SK-N-MC (cell line): Measurements from ENCODE around the gene PIH1D1.
A peak's percentile ranks its signal among the peaks of the same experiment; 100 is the strongest.
"Not testable (repeated sequence)": the region's sequence is repeated elsewhere in the genome, so short reads cannot be mapped to it uniquely, and the experiment has no call there.

Experiments
- DNase-seq: peaks from one replicate; pipeline ENCODE4 v3.0.0-alpha.2; 2011; ENCODE audit warnings: low read depth, low spot score
- H3K27ac ChIP-seq: fragments of 200-600 bp; sonication (generic); 2 replicates; pipeline ENCODE4 v1.5.1; 2016; ENCODE audit warnings: mixed run types
- H3K36me3 ChIP-seq: fragments of 200-600 bp; sonication (generic); 2 replicates; pipeline ENCODE4 v1.6.1; 2017; ENCODE audit warnings: antibody characterized with exemption, low read length, mixed read lengths; ENCODE audit not compliant: insufficient read depth
- H3K4me3 ChIP-seq: fragments of 200-600 bp; sonication (generic); 2 replicates; pipeline ENCODE4 v1.5.1; 2016
- H3K9ac ChIP-seq: fragments of 200-600 bp; sonication (generic); 2 replicates; pipeline ENCODE4 v1.8.0; 2017; ENCODE audit warnings: mixed run types, mixed read lengths; ENCODE audit not compliant: insufficient read length
- H3K9me3 ChIP-seq: fragments of 200-600 bp; sonication (generic); 2 replicates; pipeline ENCODE4 v1.6.1; 2017; ENCODE audit warnings: low read depth, mild to moderate bottlenecking, antibody characterized with exemption, low read length, moderate library complexity, mixed read lengths
- EZH2 ChIP-seq: fragments of 200-600 bp; sonication (generic); IDR thresholded peaks from one replicate; pipeline ENCODE4 v1.6.1; 2017; ENCODE audit warnings: antibody characterized with exemption
- FOXP2 ChIP-seq: optimal IDR thresholded peaks from 2 replicates; pipeline ENCODE3; 2011; ENCODE audit warnings: mild to moderate bottlenecking, moderate library complexity; ENCODE audit not compliant: insufficient read depth; ENCODE audit errors: extremely low read length, control extremely low read depth
- POLR2AphosphoS5 ChIP-seq: IDR thresholded peaks from 2 replicates; pipeline ENCODE4 v1.6.1; 2012; ENCODE audit warnings: mild to moderate bottlenecking, low read depth, low read length, borderline replicate concordance

The PIH1D1 gene

DNA sequence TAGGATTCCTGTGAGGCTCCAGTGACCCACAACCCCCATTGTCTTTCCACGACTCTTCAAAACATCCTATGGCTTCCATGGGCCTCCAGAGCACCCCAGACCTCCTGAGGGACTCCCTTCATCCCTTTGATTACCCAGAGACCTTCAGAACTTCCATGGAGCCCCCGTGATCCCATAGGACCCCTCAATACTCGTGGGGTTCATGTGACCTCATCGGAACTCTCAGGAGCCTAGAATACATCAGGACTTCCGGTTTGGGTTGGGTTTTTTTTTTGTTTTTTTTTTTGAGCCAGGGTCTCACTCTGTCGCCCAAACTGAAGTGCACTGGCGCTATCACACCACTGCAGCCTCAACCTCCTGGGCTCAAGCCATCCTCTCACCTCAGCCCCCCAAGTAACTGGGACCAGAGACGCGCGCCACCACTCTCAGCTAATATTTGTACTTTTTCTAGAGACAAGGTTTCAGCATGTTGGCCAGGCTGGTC lies 2.2 kb upstream of the PIH1D1 start:
- Histone ChIP-seq H3K4me3 (peak overlapping the region; percentile 96), H3K9ac (peak overlapping the region; percentile 99), H3K36me3 (peaks cover 15% of the 10 kb centered on the region), H3K27ac (peak overlapping the region; percentile 99), H3K9me3 (no peaks in the 10 kb centered on the region)
- DNase-seq = no peak
- TF ChIP-seq FOXP2 (no peak), POLR2AphosphoS5 (no peak), EZH2 (no peak)

DNA sequence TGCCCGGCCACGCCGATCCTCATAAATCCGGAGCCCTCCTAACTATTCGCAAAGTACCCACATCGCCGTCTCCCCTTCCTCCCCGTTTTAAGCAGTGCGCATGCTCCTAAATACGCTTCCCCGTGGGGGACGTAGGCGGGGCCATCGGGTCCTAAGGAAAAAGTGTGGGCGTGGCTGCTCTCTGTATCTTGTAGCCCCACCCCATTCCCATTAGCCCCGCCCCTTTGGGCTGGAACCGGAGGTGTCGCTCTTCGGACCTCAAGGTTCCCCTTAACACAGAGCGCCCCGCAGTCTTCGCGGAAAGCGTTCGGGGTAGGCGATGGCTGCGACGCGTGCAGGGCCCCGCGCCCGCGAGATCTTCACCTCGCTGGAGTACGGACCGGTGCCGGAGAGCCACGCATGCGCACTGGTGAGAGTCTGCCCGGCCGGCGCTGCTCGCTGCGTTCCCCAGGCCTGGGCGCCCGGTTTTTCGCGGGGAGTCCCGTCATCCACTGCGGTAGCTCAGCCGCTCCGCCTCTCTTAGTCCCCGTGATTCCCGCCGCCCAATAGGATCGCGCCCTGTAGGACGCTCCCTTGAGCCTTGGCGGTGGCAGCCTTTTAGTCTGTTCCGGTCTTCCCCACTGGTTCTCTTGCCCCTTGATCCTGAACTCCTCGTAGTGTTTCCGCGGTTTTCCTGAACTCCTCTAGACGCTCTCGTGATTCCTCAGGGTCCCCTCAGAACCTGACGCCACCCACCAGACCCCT lies 1.6 kb upstream of the PIH1D1 start, which contains the start of gene ALDH16A1:
ALDH16A1 (plus strand) TSS at position 213 of the 744 bp plus-strand sequence; CDS start at position 320, 107 bp downstream.
- H3K4me3 ChIP-seq = peak within 1 kb of the TSS; percentile 96
- peak; percentile 93 for DNase-seq
- H3K9ac ChIP-seq = peak within 1 kb of the TSS; percentile 99
- TF ChIP-seq POLR2AphosphoS5 = peak; percentile 96
- no peak for TF ChIP-seq FOXP2
- H3K36me3 ChIP-seq = peaks cover 17% of the 10 kb centered on the region
- H3K27ac ChIP-seq = peak within 1 kb of the TSS; percentile 99
- H3K9me3 ChIP-seq = no peaks in the 10 kb centered on the region

DNA sequence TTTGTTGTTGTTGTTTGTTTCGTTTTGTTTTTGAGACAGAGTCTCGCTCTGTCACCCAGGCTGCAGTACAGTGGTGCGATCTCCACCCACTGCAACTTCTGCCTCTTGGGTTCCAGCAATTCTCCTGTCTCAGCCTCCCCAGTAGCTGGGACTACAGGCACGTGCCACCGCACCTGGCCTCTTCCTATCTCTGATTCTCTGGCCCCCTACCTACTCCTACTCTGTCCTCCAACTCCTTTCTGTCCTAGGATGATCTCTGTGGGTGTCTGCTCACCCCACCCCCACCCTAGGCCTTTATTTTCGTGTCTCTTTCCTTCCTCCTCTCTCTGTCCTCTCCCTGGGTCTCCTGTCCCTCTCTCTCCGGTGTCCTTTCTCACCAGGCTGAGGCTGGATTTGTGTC lies 1.2 kb downstream of the PIH1D1 start:
- H3K36me3 ChIP-seq = peaks cover 26% of the 10 kb centered on the region
- no peaks in the 10 kb centered on the region for H3K9me3 ChIP-seq
- peak overlapping the region; percentile 96 for H3K4me3 ChIP-seq
- H3K9ac ChIP-seq = peak overlapping the region; percentile 95
- peak overlapping the region; percentile 26; the same call in 1 of the 2 replicates for H3K27ac ChIP-seq
- DNase-seq = no peak
- no peak for TF ChIP-seq EZH2
- no peak for TF ChIP-seq FOXP2

DNA sequence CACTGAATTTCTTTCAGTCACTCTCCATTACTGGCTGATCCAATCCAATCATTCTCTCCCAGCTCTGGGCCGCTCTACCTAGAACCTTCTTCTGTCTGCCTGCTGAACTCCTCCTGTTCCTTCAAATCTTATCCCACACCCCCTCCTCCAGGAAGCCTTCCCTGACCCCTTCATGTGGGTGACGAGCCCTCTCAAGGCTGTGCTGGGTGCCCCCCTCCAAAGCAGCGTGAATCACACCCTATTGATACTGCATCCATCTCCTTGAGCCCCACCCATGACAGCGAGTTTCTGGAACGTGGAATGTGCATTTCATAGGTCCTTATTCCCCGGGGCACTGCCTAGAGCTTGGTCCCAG lies 3.2 kb downstream of the PIH1D1 start:
- Histone ChIP-seq H3K9ac (no peak overlapping the region), H3K4me3 (no peak overlapping the region; the same call in 1 of the 2 replicates), H3K9me3 (no peaks in the 10 kb centered on the region), H3K27ac (peak overlapping the region; percentile 60), H3K36me3 (peaks cover 26% of the 10 kb centered on the region)
- TF ChIP-seq EZH2 = no peak
- no peak for TF ChIP-seq FOXP2
- no peak for TF ChIP-seq POLR2AphosphoS5
- no peak for DNase-seq

DNA sequence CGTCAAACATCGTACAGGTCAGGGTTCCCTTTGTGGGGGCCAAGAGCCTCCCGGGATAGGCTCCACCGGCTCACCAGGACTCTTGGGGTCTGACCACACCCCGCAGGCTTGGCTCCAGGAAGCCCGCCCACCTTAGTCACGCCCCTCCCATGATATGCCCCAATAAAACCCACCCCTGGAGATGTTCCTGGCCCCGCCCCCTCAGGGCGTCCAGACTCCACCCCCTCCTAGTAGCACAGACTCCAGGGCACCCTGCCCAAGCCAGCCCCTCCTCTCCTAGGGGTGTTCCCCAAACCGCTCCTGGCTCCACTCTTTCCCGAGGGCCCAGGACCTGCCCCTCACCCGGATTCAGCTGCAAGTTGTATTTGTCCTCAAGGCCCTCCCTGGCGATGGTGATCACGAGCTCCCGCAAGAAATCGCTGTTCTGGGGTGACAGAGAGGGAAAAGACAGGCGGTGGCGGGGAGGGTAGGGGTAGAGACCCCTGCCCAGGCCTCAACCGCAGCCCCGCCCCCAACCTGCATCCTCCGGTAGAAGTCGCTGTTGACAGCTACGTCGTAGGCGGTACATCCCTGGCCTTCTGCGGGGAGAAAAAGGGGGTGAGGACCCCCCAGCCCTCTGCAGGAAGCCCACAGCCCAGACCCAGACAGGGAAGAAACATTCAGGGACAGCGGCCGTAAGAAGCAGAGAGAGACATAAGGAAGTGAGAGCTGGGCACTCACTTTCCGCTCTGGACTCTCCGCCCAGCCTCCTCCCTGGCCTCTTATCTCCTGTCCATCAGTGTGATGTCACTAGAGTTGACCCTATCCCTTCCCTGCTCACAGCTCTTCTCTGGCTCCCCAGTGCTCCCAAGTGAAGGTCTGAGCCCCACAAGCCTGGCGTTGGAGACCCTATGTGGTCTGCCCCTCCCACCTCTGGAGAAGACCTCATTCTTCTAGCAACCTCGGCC lies 3.9 kb downstream of the PIH1D1 start:
- Histone ChIP-seq H3K36me3 (peaks cover 26% of the 10 kb centered on the region), H3K9me3 (no peaks in the 10 kb centered on the region), H3K9ac (no peak overlapping the region), H3K27ac (peak overlapping the region; percentile 60), H3K4me3 (peak overlapping the region; percentile 72)
- peak; percentile 70 for DNase-seq
- TF ChIP-seq EZH2 (no peak), POLR2AphosphoS5 (peak; percentile 53)

DNA sequence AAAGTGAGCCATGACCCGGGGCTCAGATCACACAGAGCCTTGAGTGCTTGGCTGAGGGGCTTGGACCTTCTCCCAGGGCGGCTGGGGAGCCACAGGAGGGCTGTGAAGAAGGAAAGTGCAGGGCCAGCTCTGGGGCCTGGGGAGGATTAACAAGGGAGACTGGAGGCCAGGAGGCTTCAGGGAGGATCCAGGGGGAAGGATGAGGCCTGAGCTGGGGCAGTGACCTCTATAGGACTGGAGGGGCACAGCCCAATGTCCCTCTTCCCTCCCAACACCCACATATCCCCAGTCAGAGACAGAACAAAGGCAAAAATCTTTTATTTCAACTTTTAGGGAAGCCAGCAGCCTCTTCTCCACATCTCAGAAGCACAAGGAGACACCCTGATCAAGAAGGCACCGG lies 5.6 kb downstream of the PIH1D1 start:
- no peak for DNase-seq
- H3K36me3 ChIP-seq = peaks cover 26% of the 10 kb centered on the region
- TF ChIP-seq FOXP2 = no peak
- peak overlapping the region; percentile 42; the same call in 1 of the 2 replicates for H3K27ac ChIP-seq
- no peak overlapping the region for H3K9ac ChIP-seq
- H3K4me3 ChIP-seq = no peak overlapping the region
- no peaks in the 10 kb centered on the region for H3K9me3 ChIP-seq

DNA sequence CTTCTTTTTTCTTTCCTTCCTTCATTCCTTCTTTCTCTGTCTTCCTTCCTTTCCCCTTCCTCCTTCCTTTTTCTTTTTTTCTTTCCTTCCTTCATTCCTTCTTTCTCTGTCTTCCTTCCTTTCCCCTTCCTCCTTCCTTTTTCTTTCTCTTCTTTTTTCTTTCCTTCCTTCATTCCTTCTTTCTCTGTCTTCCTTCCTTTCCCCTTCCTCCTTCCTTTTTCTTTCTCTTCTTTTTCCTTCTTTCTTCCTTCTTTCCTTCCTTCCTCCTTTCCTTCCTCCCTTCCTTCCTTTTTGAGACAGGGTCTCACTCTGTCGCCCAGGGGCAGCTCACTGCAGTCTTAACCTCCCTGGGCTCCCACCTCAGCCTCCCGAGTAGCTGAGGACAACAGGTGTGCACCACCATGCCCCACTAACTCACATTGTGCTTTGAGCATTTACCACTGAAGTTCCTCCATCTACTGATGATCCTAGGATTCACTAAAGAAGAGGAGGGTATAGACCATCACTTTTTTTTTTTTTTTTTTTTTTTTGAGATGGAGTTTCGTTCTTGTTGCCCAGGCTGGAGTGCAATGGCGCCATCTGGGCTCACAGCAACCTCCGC lies 7.4 kb downstream of the PIH1D1 start:
- 0 out of 2 replicates have a peak overlapping the region, but pooled peaks have one; percentile 71 for H3K27ac ChIP-seq
- not testable (repeated sequence) for H3K9me3 ChIP-seq, H3K9ac ChIP-seq, DNase-seq
- peak overlapping the region; percentile 99 for H3K4me3 ChIP-seq
- peaks cover 15% of the 10 kb centered on the region for H3K36me3 ChIP-seq

DNA sequence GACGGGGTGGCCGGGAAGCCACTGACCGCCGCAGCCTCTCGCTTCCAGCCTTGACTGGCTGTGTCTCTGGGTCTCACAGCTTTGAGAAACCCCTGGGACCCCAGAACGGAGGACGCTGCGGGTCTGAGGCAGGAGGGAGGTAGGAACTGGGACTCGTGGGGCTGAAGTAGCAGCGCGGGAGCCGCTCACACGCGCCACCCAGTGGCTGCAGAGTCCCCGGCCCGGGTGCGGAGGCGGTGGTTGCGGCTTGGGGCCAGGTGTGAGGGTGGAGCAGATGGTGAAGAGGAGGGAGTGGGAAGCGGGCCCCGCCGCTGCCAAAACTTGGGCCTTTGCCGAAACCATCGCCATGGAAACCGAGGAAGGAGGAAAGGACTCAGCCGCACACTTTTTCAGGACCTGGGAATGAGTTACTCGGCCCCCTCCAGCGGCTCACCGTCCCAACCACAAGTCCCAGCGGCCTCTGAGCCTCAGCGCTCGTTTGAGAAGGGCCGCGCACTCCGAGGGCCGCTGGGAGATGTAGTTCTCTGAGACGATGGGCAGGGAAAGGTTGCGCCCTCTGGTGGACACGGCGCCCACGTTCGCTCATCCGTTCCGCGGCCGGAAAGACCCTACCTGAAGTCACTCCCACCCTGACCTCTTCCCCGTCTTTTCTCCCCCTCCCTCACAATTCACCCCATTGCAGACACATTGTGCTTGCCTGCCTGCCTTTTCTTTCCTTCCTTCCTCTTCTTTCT lies 8.1 kb downstream of the PIH1D1 start:
- H3K9me3 ChIP-seq = no peaks in the 10 kb centered on the region
- peak overlapping the region; percentile 99 for H3K4me3 ChIP-seq
- DNase-seq = peak; percentile 87
- H3K27ac ChIP-seq = peak overlapping the region; percentile 85
- peaks cover 9% of the 10 kb centered on the region for H3K36me3 ChIP-seq
- TF ChIP-seq POLR2AphosphoS5 (no peak), FOXP2 (peak; percentile 18)
- peak overlapping the region; percentile 78 for H3K9ac ChIP-seq
